Choroid plexus epithelial cell (primary cell): ENCODE data around the gene DPP6.

Experiments
- DNase-seq: peaks from one replicate; pipeline ENCODE4 v3.0.0-alpha.2; 2010; ENCODE audit warnings: low read depth
- H3K4me3 ChIP-seq: 2 replicates; pipeline ENCODE4 v1.5.1; 2011; ENCODE audit warnings: low read depth, mild to moderate bottlenecking, control low read depth, low read length, moderate library complexity
- CTCF ChIP-seq: conservative IDR thresholded peaks from 2 replicates; pipeline ENCODE4 v1.5.1; 2011; ENCODE audit warnings: low read depth, mild to moderate bottlenecking, control low read depth, inconsistent platforms, low read length, moderate library complexity

The DPP6 gene

DNA sequence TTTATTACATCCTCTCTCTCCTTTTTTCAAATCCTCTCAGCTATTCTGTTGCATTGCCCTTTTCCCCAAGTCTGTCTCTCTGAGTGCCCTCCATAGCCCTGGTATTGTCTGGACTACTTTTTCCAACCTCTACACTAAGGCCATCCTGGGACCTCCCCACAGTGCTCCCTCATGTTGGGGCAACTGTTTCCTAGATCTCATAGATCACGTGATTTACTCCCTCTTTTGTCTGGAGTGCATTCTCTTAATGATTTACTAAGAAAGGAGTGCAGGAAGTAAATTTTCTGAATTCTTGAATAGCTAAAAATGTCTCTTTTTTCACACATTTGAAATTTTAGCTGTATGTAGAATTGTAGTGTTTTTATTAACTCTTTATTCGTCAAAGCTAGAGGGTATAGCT lies 733.7 kb downstream of the DPP6 start:
- no peak for TF ChIP-seq CTCF
- H3K4me3 ChIP-seq, result no peak overlapping the region
- no peak for DNase-seq

DNA sequence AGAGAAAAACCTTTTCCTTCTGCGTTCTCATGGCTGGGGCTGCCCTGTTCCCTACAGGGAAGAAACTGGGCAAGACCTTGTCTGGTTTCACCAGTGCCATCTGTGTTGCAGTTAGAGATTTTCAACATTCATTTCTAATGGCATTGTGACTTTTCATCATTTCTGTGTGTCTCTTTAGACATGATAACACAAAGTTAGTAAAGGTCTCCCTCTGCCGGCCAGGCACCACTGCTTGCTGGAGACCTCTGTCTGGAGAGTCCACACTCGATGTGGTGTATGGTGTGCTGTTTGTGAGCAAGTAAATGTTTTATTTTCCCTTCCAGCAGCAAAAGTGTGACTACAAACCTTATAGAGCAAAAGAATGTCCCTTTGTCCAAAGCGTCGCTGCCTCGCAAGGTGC lies 737.2 kb downstream of the DPP6 start:
- no peak overlapping the region for H3K4me3 ChIP-seq
- DNase-seq, result no peak
- no peak for TF ChIP-seq CTCF

GRCh38 chr7:154791611-154792010 lies 739.4 kb downstream of the DPP6 start:
- no peak overlapping the region for H3K4me3 ChIP-seq
- TF ChIP-seq CTCF, result no peak
- DNase-seq, result no peak

GRCh38 chr7:154792436-154793055 lies 740.3 kb downstream of the DPP6 start:
- no peak for TF ChIP-seq CTCF
- DNase-seq, result no peak
- no peak overlapping the region for H3K4me3 ChIP-seq

- TF ChIP-seq CTCF, result no peak
- no peak overlapping the region for H3K4me3 ChIP-seq
- DNase-seq, result no peak
Measured at GRCh38 chr7:154794147-154794780, 742.1 kb downstream of the DPP6 start.

GRCh38 chr7:154795014-154795413 lies 742.8 kb downstream of the DPP6 start:
- no peak overlapping the region for H3K4me3 ChIP-seq
- DNase-seq, result no peak
- TF ChIP-seq CTCF, result no peak

GRCh38 chr7:154795437-154795836 lies 743.2 kb downstream of the DPP6 start:
- H3K4me3 ChIP-seq, result no peak overlapping the region
- TF ChIP-seq CTCF, result no peak
- no peak for DNase-seq
